HFFc6 (cell line): ENCODE measurements around the gene ZMAT3. TPM values are rescaled to one million over a fixed set of nuclear protein-coding genes. Genes with fewer than 3 reads are reported as not detected.

Source experiments
- DNase-seq: peaks from one replicate; pipeline ENCODE4 v3.0.0-alpha.2; 2018
- H3K27ac Mint-ChIP-seq: 2 replicates; pipeline ENCODE4 v1.8.0; 2020; ENCODE audit warnings: mild to moderate bottlenecking, mixed read lengths
- H3K27me3 Mint-ChIP-seq: 2 replicates; pipeline ENCODE4 v1.8.0; 2021; ENCODE audit warnings: mild to moderate bottlenecking, moderate library complexity, mixed read lengths; ENCODE audit not compliant: insufficient read depth
- H3K36me3 Mint-ChIP-seq: 2 replicates; pipeline ENCODE4 v1.8.0; 2021; ENCODE audit warnings: low read depth, mixed read lengths
- H3K4me1 Mint-ChIP-seq: 2 replicates; pipeline ENCODE4 v1.8.0; 2020; ENCODE audit warnings: low read depth, mixed read lengths
- H3K4me3 Mint-ChIP-seq: 2 replicates; pipeline ENCODE4 v1.8.0; 2020; ENCODE audit warnings: mild to moderate bottlenecking, moderate library complexity, mixed read lengths
- H3K9me3 Mint-ChIP-seq: 2 replicates; pipeline ENCODE4 v1.8.0; 2020; ENCODE audit warnings: mild to moderate bottlenecking, mixed read lengths
- CTCF ChIP-seq: fragments of 200-600 bp; sonication (generic); IDR thresholded peaks from 2 replicates; pipeline ENCODE4 v1.5.0; 2021; ENCODE audit warnings: antibody characterized with exemption, mild to moderate bottlenecking
- total RNA-seq, 6 experiments: library from RNA; stranded (reverse); fragmentation: NEBNext Ultra II Directional; extraction: Animal tissue kit (Norgen Biotek cat#: 25700); gene quantifications; 2 replicates in 1 of 6; 3 replicates in 5 of 6; pipeline ENCODE4 v1.2.3, GENCODE V29; 2021

Gene ZMAT3
- total RNA-seq, 6 experiments from 2014 or later: 70.6 to 100 (median 83.7) TPM

DNA sequence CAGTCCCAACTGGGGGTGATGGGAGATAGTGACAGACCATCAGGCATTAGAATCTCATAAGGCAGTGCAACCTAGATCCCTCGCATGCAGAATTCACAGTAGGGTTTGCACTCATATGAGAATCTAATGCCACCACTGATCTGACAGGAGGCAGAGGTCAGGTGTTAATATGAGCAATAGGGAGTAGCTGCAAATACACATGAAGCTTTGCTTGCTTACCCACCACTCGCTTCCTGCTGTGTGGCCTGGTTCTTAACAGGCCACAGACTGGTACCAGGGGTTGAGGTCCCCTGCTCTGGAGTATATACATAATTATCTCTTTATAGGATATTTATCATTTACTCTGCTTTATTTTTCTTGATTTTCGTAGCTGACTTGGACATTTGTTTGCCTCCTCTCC is 36.0 kb upstream of the ZMAT3 start:
- peaks cover 7% of the 10 kb centered on the region; the same call in 1 of the 2 replicates for H3K36me3 Mint-ChIP-seq
- DNase-seq: no peak
- TF ChIP-seq CTCF: no peak
- H3K27me3 Mint-ChIP-seq: no peaks in the 10 kb centered on the region
- peaks cover 53% of the 10 kb centered on the region for H3K4me1 Mint-ChIP-seq
- peaks cover 12% of the 10 kb centered on the region for H3K9me3 Mint-ChIP-seq
- no peak overlapping the region for H3K27ac Mint-ChIP-seq
- H3K4me3 Mint-ChIP-seq: no peak overlapping the region; the same call in 1 of the 2 replicates

- TF ChIP-seq CTCF: no peak
- Mint-ChIP-seq H3K27ac (no peak overlapping the region), H3K4me1 (peaks cover 48% of the 10 kb centered on the region), H3K27me3 (no peaks in the 10 kb centered on the region), H3K9me3 (peaks cover 12% of the 10 kb centered on the region), H3K36me3 (peaks cover 7% of the 10 kb centered on the region; the same call in 1 of the 2 replicates), H3K4me3 (no peak overlapping the region)
- DNase-seq: no peak
Observed at GRCh38 chr3:179105881-179106280, 34.3 kb upstream of the ZMAT3 start.

DNA sequence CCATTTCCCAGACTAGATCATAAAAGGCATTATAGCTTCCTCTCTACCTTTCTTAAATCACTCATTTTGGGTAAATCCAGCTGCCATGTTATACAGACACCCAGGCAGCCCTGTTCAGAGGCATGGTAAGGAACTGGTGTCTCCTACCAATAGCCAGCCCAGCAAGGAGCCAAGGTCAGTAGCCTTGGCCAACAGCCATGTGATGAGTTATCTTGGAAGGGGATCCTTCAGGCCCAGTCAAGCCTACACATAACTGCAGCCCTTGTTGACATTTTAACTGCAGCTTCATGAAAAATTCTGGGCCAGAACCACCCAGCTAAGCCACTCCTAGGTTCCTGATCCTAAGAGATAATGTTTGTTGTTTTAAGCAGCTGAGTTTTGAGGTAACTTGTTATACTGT is 29.0 kb upstream of the ZMAT3 start:
- no peaks in the 10 kb centered on the region for H3K9me3 Mint-ChIP-seq
- peak overlapping the region; percentile 24; the same call in 1 of the 2 replicates for H3K27ac Mint-ChIP-seq
- H3K36me3 Mint-ChIP-seq: no peaks in the 10 kb centered on the region
- no peak for TF ChIP-seq CTCF
- peak; percentile 25 for DNase-seq
- peaks cover 45% of the 10 kb centered on the region for H3K4me1 Mint-ChIP-seq
- 0 out of 2 replicates have a peak, but pooled peaks cover 4% of the 10 kb centered on the region for H3K27me3 Mint-ChIP-seq
- no peak overlapping the region for H3K4me3 Mint-ChIP-seq

DNA sequence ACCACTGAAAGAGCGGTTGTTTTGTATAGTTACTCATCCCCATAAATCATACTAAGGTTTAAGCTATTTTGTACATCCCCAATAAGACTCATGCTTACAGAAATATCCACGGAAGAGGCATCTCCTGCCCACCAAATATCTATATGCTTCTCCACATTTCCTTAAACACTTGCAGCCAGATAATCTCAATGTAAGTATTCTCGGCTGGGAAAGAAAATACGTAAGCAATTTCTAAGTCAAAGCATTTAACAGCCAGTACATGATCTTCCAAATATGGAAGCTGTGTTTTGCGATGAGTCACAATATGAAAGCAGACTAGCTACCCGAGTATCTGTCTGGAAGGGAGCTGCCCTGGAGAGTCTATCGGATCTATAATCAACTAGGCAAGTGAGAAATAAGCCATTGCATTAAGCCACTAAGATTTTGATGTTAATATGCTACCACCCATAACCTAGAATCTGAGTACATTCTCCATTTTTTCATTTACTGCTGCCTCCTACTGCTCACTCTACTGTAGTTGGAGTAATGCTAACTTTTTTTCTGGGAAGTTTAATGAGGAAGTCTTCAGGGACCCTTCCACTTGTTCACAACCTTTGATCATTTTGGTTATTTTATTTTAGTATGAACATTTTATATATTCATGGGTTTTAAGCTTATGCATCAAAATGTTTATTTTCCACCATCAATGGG is 26.9 kb upstream of the ZMAT3 start:
- Mint-ChIP-seq H3K27me3 (0 out of 2 replicates have a peak, but pooled peaks cover 4% of the 10 kb centered on the region), H3K4me3 (peak overlapping the region; percentile 82), H3K4me1 (peaks cover 36% of the 10 kb centered on the region), H3K9me3 (no peaks in the 10 kb centered on the region), H3K36me3 (no peaks in the 10 kb centered on the region), H3K27ac (peak overlapping the region; percentile 60)
- peak; percentile 40 for TF ChIP-seq CTCF
- DNase-seq: peak; percentile 60

DNA sequence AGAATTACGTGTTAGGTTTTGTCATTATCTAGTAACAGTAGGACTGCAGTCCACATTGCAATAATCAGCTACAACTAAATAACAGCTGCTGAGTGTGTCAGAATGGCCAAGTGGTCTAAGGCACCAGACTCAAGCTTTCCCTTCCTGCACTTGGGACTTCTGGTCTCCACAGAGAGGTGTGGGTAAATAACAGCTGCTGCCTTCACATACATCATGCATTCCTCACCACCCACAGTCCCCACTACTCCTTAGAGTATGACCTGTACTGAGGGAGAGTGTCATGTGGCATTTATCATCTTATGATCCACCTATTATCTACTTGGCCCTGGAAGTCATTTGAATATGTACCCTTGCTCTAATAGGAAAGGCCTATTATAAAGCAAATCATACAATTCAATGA is 22.2 kb upstream of the ZMAT3 start:
- peaks cover 27% of the 10 kb centered on the region for H3K4me1 Mint-ChIP-seq
- no peaks in the 10 kb centered on the region for H3K9me3 Mint-ChIP-seq
- H3K36me3 Mint-ChIP-seq: no peaks in the 10 kb centered on the region
- H3K27me3 Mint-ChIP-seq: 0 out of 2 replicates have a peak, but pooled peaks cover 4% of the 10 kb centered on the region
- TF ChIP-seq CTCF: no peak
- no peak overlapping the region for H3K4me3 Mint-ChIP-seq
- DNase-seq: no peak
- H3K27ac Mint-ChIP-seq: no peak overlapping the region
